CD4-positive, alpha-beta T cell treated with Interleukin-4 for 4 hours (primary cell): ENCODE measurements around the gene RALA.

ENCODE experiments used
- DNase-seq: peaks from one replicate; pipeline ENCODE4 v3.0.0-alpha.2; 2020

Gene RALA

DNA sequence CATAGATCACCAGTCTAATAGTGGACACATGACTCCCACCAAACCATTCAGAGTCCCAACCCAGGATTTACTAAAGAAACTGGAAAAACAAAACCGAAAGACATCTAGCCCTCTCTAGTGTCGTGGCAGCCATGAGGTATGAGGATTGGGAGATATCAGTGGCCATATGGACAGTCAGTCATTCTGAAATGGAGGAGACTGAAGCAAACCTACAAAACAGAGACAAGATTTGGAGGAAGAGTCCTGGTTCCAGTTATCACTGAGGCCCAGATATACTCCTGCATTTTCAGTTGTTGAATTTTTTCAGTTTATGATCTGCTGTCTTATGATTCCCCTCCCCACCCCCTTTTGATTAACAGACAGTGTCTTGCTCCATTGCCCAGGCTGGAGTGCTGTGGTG is 9.1 kb upstream of the RALA start:
- no peak for DNase-seq

DNA sequence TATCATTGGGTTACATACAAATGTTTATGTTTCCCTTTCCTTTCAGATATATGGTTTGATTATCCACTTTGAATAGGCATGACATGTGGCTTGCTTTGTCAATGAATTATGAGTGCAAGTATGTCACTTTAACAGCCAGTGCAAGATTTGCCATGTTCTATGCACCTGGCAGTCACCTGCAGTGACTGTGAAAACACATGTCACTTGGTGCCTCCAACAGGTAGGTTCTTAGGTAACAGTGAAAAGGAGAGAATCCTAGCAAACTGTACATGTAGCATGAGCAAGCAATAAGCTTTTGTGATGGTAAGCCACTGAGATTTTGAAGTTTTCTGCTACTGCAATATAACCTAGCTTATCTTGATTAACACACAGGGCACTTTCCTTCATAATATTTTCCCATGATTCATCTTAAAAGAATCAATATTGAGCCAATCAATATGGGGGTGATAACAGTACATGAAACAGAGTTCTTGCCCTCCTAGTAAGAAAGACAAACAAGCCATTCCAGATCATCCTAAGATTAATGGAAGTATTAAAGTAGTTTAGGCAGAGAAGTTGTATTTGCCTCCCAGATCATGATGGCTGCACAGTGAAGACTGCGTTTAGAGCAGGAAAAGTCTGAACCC is 7.9 kb upstream of the RALA start:
- DNase-seq, result no peak

DNA sequence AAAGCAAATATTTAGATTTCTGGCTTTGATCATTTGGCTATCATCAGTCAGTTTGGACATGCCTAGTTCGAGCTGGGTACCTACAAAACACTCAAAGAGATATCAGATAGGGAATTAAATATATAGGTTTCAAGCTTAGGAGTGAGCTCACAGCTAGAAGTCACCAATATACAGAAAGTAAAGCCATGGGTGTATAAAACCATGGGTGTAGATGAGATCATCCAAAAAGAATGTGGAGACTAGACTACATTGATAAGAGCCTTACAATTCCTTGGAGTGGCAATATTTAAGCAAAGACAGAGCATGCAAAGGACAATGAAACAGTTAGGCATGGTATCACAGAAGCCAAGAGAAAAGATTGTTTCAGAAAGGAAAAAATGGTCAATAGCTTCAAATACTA is 7.2 kb upstream of the RALA start:
- DNase-seq, result no peak

DNA sequence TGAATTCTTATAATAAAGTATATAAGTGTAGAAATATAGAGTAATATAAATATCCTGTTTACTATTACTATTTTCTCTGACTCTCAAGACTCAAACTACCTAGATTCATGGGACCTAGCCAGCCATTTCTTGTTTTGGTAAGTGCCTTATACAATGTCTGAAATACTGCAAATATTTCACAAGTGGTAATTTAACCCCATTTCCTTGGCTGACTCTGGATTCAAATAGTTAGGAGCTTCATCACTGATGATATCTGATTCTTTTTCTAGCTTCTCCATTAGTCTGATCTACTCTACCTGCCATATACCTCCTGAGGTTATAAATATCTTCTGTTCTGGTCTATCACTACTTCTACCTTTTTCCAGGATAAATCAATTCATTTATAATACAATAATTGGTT is 6.4 kb upstream of the RALA start:
- no peak for DNase-seq

DNA sequence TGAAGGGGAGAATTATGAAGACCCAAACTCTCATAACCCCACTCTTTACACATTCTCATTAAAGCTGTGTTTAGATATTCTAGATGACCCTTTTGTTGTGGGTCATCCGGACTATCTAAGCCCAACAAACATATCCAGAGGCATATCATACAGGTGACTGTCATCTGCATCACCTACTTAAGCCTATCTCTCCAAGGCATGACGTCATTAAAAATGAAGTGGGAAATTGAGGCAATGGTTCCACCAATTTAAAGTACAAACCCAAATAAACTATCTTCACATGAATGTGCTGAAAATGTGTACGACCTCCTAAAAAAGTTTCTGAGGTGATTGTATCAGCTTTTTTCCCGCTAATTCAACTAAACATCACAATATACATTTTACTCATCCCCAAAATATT is 4.5 kb upstream of the RALA start:
- no peak for DNase-seq

DNA sequence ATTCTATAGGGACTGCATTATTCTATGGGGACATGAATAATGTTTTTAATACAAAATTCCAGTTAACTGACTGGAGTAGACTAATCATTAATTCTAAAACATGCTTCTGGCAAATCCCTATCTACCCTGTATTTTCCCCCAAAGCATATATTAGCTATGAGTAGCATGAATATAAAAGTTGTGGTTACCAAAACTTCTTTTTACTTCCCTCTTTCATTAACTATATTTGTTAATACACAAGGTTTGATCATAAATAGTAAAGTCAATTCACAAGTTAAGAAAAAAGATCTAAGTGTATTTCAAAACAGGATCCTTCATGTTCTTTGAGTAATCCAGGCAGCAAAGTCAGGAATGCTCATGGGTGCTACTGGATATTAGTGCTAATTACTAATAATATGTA is 2.9 kb upstream of the RALA start:
- no peak for DNase-seq

DNA sequence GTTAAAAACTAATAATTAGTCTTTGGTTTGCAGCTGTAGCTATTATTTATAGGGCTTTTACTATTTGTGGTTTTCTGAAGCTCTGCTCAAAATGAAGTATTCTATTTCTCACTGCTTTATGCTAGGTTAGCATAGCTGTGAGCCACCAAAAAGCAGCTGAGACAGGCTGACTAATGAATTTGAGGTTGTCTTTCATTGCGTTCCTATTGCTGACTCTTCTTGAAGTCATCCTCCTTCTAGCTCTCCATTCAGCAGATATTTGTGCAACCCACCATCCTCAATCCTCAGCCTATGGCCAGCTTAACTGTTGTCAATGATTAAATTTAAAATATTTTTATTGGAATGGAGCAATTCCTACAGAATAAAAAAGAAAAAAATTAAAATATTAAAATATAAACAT is 2.1 kb upstream of the RALA start:
- no peak for DNase-seq

DNA sequence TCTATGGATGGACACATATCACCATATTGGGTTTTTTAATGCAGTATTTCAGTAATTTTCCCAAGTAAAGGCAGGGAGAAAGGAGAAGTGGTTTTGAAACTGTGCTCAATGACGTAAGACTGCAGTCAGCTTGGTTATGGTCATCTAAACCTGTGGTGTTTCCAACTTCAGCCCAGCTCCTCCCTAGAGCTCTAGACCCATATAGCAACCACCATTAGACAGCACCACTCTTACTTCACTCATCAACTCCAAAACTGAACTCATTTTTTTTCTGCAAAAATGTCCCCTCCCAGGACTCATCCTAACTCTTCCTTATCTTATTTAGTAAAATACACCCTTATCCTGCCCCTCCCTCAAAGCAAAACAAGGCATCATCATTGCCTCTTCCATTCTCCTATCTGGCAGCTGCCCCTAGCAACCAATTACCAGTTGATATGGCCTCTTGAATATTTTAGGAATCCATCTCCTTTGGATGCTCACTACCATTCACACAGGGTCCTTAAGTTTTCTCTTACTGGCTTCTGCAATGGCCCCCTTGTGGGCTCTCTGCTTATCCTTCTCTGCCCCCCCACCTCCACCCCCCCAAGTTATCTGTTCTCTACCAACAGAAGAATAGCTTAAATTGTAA is 1.5 kb upstream of the RALA start:
- DNase-seq, result no peak

- DNase-seq, result no peak
Observed at GRCh38 chr7:39622609-39623008, 763 bp upstream of the RALA start.

GRCh38 chr7:39623732-39624441 is 515 bp downstream of the RALA start:
- no peak for DNase-seq

DNA sequence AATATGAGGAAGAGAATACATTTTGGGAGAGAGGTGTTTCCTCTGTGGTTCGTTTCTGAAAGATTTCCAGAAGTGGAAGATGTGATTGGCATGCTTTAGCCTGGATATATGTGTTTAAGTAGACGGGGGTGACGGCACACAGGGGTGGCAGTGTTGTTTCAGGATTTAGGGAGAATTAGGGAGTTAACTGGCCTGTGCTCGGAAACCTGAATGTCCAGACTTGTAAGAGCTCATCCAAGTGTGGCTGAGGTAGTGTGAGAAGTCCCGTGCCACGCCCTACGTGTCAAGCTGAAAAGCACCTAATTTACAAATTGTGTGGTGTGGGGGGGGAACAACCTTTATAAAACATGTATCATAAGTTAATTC is 1.1 kb downstream of the RALA start:
- peak; percentile 26 for DNase-seq

GRCh38 chr7:39624935-39625694 is 1.7 kb downstream of the RALA start:
- DNase-seq, result no peak

DNA sequence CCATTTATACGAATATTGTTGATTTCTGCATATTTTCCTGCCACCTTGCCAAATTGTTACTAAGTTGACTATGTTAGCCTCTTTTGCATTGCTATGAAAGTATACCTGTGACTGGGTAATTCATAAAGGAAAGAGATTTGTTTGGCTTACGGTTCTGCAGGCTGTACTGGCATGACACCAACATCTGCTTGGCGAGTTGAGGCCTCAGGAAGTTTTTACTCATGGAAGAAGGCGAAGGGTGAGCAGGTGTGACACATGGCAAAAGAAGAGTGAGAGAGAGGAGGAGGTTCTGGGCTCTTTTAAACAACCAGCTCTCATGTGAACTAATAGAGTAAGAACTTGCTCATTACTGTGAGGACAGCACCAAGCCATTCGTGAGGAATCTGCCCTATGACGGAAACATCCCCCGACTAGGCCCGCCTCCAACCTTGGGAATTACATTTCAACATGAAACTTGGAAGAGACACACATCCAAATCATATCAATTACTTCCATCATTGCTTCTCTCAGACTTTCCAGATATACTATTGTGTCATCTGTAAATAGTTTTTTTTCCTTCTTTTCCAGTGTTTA is 8.4 kb downstream of the RALA start:
- DNase-seq, result no peak

DNA sequence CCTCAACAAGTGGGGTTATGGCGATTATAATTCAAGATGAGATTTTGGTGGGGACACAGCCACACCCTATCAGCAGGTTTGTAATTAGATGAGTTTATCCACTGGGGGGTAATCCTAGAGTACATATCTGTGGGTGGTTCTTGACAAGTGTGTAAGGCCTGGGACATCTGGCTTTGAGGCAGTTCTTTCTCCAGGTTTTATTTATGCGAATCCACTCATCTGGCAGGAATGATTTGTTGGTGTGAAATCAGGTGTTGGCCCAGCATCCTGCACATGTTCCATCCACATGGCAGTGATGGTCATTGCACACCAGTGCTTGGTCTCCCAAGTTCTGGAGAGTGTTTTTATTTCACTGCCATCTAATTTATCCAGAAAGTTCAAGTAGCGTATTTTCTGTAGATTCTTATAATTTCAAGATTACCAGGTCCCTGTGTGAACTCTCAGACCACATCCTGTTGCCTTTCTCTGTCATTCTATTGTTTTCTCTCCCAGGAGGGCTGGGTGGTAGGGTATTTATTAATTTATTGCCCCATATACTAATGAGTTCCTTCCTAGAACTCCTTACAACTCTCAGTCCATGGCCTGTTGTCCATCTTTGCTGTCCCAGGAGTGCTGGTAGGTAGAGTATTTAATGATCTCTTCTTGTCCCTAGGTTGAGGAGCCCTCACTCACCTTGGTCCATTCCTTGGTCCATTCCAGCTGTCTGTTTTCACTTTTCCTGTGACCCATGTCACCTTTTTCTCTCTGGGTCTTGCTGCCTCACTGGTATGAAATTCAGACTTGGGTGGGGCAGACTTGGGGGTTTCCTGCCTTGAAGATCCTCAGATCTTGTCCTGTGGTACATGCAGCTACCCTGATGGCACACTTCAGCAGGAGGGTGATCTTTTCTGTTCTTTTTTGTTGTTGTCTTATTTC is 10.4 kb downstream of the RALA start:
- DNase-seq, result peak; percentile 58

DNA sequence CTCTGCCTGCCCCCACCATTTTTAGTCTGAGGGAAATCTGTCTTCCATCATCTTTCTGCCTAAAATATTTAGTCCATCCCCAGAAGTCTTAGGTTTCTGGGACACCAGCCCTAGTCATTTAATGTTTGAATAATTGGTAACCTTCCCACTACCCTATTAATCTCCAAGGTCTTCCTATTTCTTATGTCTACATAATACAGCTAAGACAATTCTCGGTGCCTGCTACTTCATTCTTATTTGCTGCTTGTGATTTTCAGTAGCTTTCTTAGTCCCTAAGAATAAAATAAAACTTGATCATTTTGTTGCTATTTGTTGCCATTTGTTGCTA is 11.1 kb downstream of the RALA start:
- no peak for DNase-seq

DNA sequence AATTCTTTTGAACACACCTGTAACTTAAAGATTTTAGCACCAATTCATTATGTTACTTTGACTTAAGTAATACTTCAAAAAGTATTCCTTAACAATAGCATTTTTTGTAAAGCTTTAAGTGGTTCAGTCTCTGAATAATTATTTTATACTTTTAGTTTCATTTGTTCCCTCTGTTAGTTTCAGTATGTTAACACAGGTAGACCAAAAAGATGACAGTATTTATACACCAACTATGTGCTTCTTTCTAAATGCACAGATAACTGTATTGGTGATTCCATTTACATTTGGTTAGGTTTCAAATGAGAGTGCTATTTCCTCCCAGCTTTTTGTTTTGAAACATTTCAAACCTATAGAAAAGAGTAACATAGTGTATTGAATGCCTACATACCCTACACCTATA is 14.0 kb downstream of the RALA start:
- DNase-seq, result no peak

DNA sequence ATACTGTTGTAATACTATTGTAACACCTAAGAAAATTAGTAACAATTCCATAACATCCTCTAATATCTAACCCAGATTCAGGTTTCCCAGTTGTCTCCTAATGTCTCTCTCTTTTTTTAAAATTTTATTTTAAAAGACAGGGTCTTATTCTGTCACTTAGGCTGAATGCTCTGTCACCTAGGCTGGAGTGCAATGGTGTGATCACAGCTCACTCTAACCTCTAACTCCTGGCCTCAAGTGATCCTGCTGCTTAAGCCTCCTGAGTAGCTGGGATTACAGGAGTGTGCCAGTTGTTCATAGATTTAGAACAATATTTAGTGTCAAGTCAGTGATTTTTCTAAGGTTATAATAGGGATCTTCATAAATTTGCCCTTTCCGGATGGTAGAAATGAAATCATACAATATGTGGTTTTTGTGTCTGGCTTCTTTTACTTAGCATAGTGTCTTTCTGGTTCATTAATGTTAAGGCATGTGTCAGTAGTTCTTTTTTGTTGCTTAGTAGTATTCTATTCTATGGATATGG is 14.7 kb downstream of the RALA start:
- no peak for DNase-seq

DNA sequence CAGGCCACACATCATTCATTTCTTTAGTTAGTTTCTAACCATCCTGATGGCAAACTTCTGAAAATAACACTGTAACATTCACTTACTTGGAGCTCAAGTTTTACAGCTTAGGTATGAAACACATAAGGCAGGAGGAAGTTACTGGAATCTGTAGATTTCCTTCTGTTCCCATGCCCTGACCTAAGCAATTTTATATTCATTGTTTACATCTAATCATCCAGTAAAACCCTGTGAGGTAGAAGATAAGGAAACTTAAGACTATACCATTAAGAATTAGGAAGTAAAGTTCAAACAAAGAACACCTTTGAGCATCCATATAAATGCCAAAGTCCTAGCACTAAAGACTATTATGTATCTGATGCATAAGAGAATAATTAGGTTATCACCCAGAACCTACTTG is 19.5 kb downstream of the RALA start:
- DNase-seq, result no peak

- DNase-seq, result no peak
Observed at GRCh38 chr7:39644170-39644569, 20.8 kb downstream of the RALA start.

GRCh38 chr7:39645482-39646407 is 22.4 kb downstream of the RALA start:
- no peak for DNase-seq

DNA sequence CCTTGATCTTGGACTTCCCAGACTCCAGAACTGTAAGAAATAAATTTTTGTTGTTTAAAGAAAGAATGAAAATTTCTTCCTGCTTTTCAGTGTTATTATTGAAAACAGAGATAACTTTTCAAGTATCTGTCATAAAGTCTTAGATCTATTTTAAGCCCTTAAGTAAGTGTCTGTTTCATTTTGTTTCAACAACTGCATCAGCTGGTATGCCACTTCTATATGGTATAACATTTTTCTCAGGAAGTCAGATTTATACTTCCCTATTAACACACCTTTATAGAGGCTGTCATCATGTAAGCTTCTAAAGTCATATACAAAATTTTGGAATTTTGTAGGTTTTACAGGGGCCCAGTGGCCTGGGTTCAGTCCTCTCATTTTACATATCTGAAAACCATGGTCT is 24.4 kb downstream of the RALA start:
- DNase-seq, result no peak
